K562 (cell line): ENCODE results near the gene CD46. TPM values are rescaled to one million over a fixed set of nuclear protein-coding genes. Genes with fewer than 3 reads are reported as not detected.

Experiments used
- ATF2 ChIP-seq: sonication (generic); formaldehyde crosslinking; IDR thresholded peaks from 2 replicates; pipeline ENCODE4 v1.8.1; 2022; ENCODE audit warnings: missing genetic modification reagents
- CUX1 ChIP-seq: fragments of 200-800 bp; sonication (Bioruptor generic); IDR thresholded peaks from 2 replicates; pipeline ENCODE4 v1.6.1; 2016; ENCODE audit warnings: missing genetic modification characterization, missing compliant biosample characterization
- EHMT2 ChIP-seq: fragments of 450-650 bp; IDR thresholded peaks from 2 replicates; pipeline ENCODE4 v1.6.1; 2018; ENCODE audit warnings: antibody characterized with exemption
- IFI16 ChIP-seq: fragments of 250-450 bp; sonication (Bioruptor Pico); IDR thresholded peaks from 2 replicates; pipeline ENCODE4 v2.1.2; 2022; ENCODE audit warnings: mild to moderate bottlenecking, inconsistent platforms
- KAT8 ChIP-seq: fragments of 450-650 bp; IDR thresholded peaks from 2 replicates; pipeline ENCODE4 v1.6.1; 2016; ENCODE audit warnings: low read depth, mild to moderate bottlenecking
- KDM4B ChIP-seq, 2 experiments: fragments of 450-650 bp in 1 of 2; sonication (generic) in 1 of 2; IDR thresholded peaks; 2 replicates each; pipeline ENCODE4 v1.6.1; 2016 to 2017; ENCODE audit warnings: borderline replicate concordance in 2 of 2, antibody characterized with exemption in 1 of 2, low read depth in 1 of 2, mild to moderate bottlenecking in 1 of 2
- MITF ChIP-seq: IDR thresholded peaks from 2 replicates; pipeline ENCODE4 v1.6.1; 2014; ENCODE audit warnings: antibody characterized with exemption
- POLR2AphosphoS5 ChIP-seq: IDR thresholded peaks from 2 replicates; pipeline ENCODE4 v1.6.1; 2011; ENCODE audit warnings: mild to moderate bottlenecking, low read depth, low read length, moderate library complexity; ENCODE audit not compliant: control insufficient read depth, insufficient read depth
- STAT5B ChIP-seq: fragments of 250-450 bp; sonication (Bioruptor Pico); IDR thresholded peaks from 2 replicates; pipeline ENCODE4 v1.8.0; 2021; ENCODE audit warnings: mild to moderate bottlenecking, inconsistent platforms
- TAL1 ChIP-seq: fragments of 450-650 bp; IDR thresholded peaks from 2 replicates; pipeline ENCODE4 v1.6.1; 2016; ENCODE audit warnings: mild to moderate bottlenecking
- TBL1XR1 ChIP-seq, 2 experiments: IDR thresholded peaks; 2 replicates each; pipeline ENCODE4 v1.6.1; 2012; ENCODE audit warnings: improper control_type of control experiment in 2 of 2, low read length in 2 of 2, mild to moderate bottlenecking in 1 of 2
- ZBTB8A ChIP-seq: fragments of 450-650 bp; IDR thresholded peaks from 2 replicates; pipeline ENCODE4 v1.6.1; 2018; ENCODE audit warnings: mild to moderate bottlenecking, moderate library complexity; ENCODE audit not compliant: partially characterized antibody
- ZKSCAN8 ChIP-seq: fragments of 200-800 bp; sonication (Bioruptor generic); IDR thresholded peaks from 2 replicates; pipeline ENCODE4 v1.6.1; 2016; ENCODE audit warnings: missing genetic modification characterization, missing compliant biosample characterization
- ZNF253 ChIP-seq: fragments of 250-450 bp; sonication (Bioruptor Pico); conservative IDR thresholded peaks from 2 replicates; pipeline ENCODE4 v1.6.1; 2021; ENCODE audit warnings: mild to moderate bottlenecking
- ZNF311 ChIP-seq: fragments of 250-450 bp; sonication (Bioruptor Pico); IDR thresholded peaks from 2 replicates; pipeline ENCODE4 v1.4.0; 2020; ENCODE audit warnings: mild to moderate bottlenecking, moderate library complexity
- ZNF408 ChIP-seq: fragments of 250-450 bp; sonication (Bioruptor Pico); IDR thresholded peaks from 2 replicates; pipeline ENCODE4 v1.4.0; 2020; ENCODE audit warnings: low read depth, mild to moderate bottlenecking, moderate library complexity
- ZNF551 ChIP-seq: fragments of 250-450 bp; sonication (Bioruptor Pico); IDR thresholded peaks from 2 replicates; pipeline ENCODE4 v1.5.0; 2021; ENCODE audit warnings: mild to moderate bottlenecking, moderate library complexity
- ZNF655 ChIP-seq: fragments of 250-450 bp; sonication (Bioruptor Pico); IDR thresholded peaks from 2 replicates; pipeline ENCODE4 v1.5.0; 2021
- ZNF79 ChIP-seq: fragments of 250-450 bp; sonication (Bioruptor Pico); IDR thresholded peaks from 2 replicates; pipeline ENCODE4 v1.4.0; 2020; ENCODE audit warnings: low read depth, mild to moderate bottlenecking, moderate library complexity
- polyA plus RNA-seq, 8 experiments: library from polyadenylated mRNA; depleted of rRNA in 4 of 8; stranded (reverse) in 5 of 8; unstranded in 3 of 8; fragments of >200 nt; fragmentation: Nextera tagmentation in 2 of 8; fragmentation: Illumina TruSeq in 1 of 8; extraction: Ambion mirVana in 2 of 8; extraction: Trizol in 1 of 8; gene quantifications; 2 replicates each; pipeline versions ENCODE4 v1.2.1 to v1.2.3, GENCODE V29; 2011 to 2014; ENCODE audit warnings: inconsistent platforms in 1 of 8, missing spikeins in 1 of 8
- total RNA-seq, 7 experiments: library from RNA; depleted of rRNA in 6 of 7; stranded (reverse); fragments of >200 nt in 6 of 7; fragmentation: Illumina TruSeq in 2 of 7; extraction: Trizol in 2 of 7; gene quantifications; 2 replicates each; pipeline versions ENCODE4 v1.2.1 to v1.2.3, GENCODE V29; 2011 to 2021; ENCODE audit warnings: low replicate concordance in 1 of 7

CD46 gene
- total and polyA plus RNA-seq, 9 of the 15 experiments (the other 6 are each of a cell fraction or from before 2014, with no cell fraction given): 87.9 to 374 (median 156) TPM

- TF ChIP-seq CUX1 (CRISPR knock-in tag) (no peak), ATF2 (CRISPR knock-in tag) (no peak), IFI16 (CRISPR knock-in tag) (no peak), KAT8 (no peak), ZNF655 (CRISPR knock-in tag) (no peak), ZNF551 (CRISPR knock-in tag) (no peak), POLR2AphosphoS5 (no peak), ZNF311 (CRISPR knock-in tag) (no peak), TBL1XR1 (IDR thresholded peaks at IDR 0.05; ENCODE audit: low read length in 2 of 2) (no peak), ZNF79 (CRISPR knock-in tag) (0 out of 2 replicates have a peak, but pooled peaks have one; percentile 12), KDM4B (IDR thresholded peaks at IDR 0.05; ENCODE audit: borderline replicate concordance in 2 of 2, low read depth in 1 of 2) (no peak), ZNF408 (CRISPR knock-in tag) (no peak), ZBTB8A (no peak), ZKSCAN8 (CRISPR knock-in tag) (no peak), STAT5B (no peak), MITF (peak; percentile 41; the same call in 1 of the 2 replicates), ZNF253 (no peak), TAL1 (no peak), EHMT2 (no peak)
Observed at GRCh38 chr1:207838156-207839082, 86.6 kb downstream of the CD46 start (continued).
